ENCODE results near the gene BTD. TPM values are rescaled to one million over a fixed set of nuclear protein-coding genes. Genes with fewer than 3 reads are reported as not detected.

BTD gene, protein sequence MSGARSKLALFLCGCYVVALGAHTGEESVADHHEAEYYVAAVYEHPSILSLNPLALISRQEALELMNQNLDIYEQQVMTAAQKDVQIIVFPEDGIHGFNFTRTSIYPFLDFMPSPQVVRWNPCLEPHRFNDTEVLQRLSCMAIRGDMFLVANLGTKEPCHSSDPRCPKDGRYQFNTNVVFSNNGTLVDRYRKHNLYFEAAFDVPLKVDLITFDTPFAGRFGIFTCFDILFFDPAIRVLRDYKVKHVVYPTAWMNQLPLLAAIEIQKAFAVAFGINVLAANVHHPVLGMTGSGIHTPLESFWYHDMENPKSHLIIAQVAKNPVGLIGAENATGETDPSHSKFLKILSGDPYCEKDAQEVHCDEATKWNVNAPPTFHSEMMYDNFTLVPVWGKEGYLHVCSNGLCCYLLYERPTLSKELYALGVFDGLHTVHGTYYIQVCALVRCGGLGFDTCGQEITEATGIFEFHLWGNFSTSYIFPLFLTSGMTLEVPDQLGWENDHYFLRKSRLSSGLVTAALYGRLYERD
- total RNA-seq: 16.7 TPM

DNA sequence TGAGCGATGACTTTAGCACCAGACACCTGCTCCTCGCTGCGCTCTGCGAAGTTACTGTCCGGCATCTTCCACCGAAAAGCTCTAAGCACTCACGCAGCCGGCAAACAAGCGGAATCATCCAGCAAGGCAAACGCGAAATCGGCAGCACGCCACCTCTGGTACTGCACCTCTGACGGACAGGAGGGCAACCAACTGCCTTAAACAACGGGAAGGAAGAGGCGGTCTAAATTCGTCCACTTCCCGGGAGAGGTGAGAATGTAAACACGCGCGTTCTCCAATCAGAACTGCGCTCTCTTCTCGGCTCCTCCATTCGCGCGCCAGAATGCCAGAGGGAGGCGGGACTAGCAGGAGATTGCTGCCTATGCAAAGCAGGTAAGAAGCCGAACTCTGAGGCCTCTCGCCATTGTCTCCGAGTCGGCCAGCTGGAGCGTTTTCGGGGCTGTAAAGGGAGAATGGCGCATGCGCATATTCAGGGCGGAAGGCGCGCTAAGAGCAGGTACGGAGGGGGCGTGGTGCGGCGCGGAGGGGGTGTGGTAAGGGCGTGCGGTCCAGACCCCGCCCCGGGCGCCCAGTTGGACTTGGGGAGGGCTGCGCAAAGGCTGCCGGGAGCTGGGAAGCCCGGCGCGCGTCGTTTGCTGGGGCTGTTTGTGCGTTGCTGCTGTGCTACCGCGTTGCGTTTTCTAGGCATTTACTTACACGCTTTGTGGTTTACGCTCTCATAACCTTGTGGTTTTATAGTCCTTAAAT lies at the start of gene BTD, which contains the start of gene HACL1:
TSS of gene BTD (plus strand) at position 347 of the 747 bp plus-strand sequence. CDS start 33,695 bp downstream, outside the sequence.
TSS of gene HACL1 (minus strand) at position 171 of the 747 bp plus-strand sequence. CDS start at position 65, 106 bp downstream.
- no peaks in the 10 kb centered on the region for H3K9me3 ChIP-seq (ENCODE audit: low read depth, low read length)
- H3K4me3 ChIP-seq (ENCODE audit: low read length): peak within 1 kb of the TSS; percentile 79
- peaks cover 20% of the 10 kb centered on the region for H3K4me1 ChIP-seq (ENCODE audit: insufficient read depth, low read length)
- H3K27me3 ChIP-seq (ENCODE audit: insufficient read depth, low read length): no peaks in the 10 kb centered on the region

DNA sequence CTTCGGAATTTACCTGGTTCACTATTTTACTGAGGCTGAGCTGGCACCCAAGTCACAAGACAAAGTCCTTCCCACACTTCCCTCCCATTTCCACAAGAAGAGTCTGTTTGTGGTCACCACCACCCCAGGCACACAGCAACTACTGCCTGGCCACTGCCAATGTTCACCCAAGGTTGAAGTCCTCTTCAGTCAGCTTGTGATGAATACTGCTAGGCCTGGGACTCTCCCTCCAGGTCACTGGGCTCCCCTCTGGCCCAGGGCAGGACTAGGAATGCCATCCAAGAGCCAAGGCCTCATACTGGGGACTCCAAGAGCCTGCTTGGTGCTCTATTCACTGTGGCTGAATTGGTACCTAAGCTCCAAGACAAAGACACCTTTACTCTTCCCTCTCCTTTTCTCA lies 49.6 kb upstream of the BTD start:
- Histone ChIP-seq H3K27me3 (ENCODE audit: insufficient read depth, low read length) (no peaks in the 10 kb centered on the region), H3K4me1 (ENCODE audit: insufficient read depth, low read length) (peaks cover 20% of the 10 kb centered on the region), H3K9me3 (ENCODE audit: low read depth, low read length) (no peaks in the 10 kb centered on the region), H3K4me3 (ENCODE audit: low read length) (no peak overlapping the region)

DNA sequence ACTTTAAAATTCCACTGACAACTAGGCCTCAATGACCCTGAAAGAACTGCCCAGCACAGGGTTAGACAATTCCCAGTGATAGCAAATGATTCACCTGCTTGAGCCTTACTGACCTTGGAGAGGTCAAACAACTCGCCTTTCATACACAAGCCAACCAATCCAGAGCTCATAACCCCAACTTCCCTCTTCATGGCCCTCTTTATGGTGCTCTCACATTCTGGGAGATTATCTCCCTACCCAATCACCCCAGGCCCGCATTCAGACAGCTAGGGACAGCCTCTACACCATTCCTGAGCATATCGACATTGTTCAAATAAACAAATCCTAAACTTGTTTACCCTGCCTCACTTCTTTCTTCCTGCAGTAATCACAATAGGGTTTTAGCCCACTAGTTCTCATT lies 47.8 kb upstream of the BTD start:
- peaks cover 30% of the 10 kb centered on the region for H3K4me1 ChIP-seq (ENCODE audit: insufficient read depth, low read length)
- H3K27me3 ChIP-seq (ENCODE audit: insufficient read depth, low read length): no peaks in the 10 kb centered on the region
- no peaks in the 10 kb centered on the region for H3K9me3 ChIP-seq (ENCODE audit: low read depth, low read length)
- H3K4me3 ChIP-seq (ENCODE audit: low read length): no peak overlapping the region

DNA sequence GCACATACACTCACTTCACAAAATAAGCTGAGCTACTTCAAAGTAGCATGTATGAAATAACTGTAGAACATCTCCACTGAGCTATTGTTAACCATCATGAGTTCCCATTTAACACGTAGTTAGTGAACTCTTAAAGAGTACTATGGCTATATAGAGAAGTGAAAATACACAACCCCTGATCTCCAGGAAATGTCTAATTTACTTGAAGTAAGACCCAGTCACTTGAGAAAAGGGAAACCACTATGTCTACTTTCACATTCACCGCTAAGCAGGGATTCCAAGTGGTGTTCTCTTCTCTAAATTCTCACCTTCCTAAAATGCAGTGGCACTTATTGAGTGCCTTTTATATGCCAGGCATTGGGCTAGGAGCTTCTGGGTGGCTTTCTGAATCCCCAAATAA lies 45.0 kb upstream of the BTD start:
- no peaks in the 10 kb centered on the region for H3K9me3 ChIP-seq (ENCODE audit: low read depth, low read length)
- H3K4me1 ChIP-seq (ENCODE audit: insufficient read depth, low read length): peaks cover 30% of the 10 kb centered on the region
- no peak overlapping the region for H3K4me3 ChIP-seq (ENCODE audit: low read length)
- H3K27me3 ChIP-seq (ENCODE audit: insufficient read depth, low read length): no peaks in the 10 kb centered on the region

DNA sequence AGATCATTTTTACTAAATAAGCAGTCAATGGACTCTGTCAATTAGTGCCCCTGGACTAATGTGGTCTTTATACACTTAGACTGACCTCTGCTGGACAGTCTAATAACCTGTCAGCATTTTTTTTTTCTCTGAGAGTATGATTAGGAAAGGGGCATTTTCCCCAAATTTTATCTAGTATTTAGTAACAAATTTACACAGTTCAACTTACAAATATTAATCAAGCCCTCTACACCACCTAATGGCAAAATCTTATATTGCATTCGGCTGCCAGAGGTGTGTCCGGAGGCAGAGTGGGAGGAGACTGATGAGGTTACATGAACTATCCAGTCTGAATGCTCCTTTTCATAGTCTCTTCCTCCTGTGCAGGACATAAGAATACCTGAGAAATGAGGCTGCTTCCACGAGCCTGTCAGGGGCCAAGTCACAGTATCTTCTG lies 44.0 kb upstream of the BTD start:
- H3K4me1 ChIP-seq (ENCODE audit: insufficient read depth, low read length): peaks cover 30% of the 10 kb centered on the region
- H3K4me3 ChIP-seq (ENCODE audit: low read length): no peak overlapping the region
- H3K27me3 ChIP-seq (ENCODE audit: insufficient read depth, low read length): no peaks in the 10 kb centered on the region
- H3K9me3 ChIP-seq (ENCODE audit: low read depth, low read length): no peaks in the 10 kb centered on the region

DNA sequence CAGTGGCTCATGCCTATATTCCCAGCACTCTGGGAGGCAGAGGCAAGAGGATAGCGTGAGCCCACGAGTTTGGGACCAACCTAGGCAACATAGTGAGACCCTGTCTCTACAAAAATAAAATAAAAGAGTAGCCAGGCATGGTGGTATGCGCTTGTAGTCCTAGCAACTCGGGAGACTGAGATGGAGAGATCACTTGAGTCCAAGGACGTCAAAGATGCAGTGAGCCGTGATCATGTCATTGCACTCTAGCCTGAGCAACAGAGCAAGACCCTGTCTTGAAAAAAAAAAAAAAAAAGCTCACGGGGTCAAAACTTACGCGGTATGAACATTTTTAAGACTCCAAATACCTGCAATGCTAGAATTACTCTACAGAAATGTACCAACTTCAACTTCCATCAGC lies 43.0 kb upstream of the BTD start:
- Histone ChIP-seq H3K4me1 (ENCODE audit: insufficient read depth, low read length) (peaks cover 30% of the 10 kb centered on the region), H3K27me3 (ENCODE audit: insufficient read depth, low read length) (no peaks in the 10 kb centered on the region), H3K4me3 (ENCODE audit: low read length) (no peak overlapping the region), H3K9me3 (ENCODE audit: low read depth, low read length) (no peaks in the 10 kb centered on the region)

DNA sequence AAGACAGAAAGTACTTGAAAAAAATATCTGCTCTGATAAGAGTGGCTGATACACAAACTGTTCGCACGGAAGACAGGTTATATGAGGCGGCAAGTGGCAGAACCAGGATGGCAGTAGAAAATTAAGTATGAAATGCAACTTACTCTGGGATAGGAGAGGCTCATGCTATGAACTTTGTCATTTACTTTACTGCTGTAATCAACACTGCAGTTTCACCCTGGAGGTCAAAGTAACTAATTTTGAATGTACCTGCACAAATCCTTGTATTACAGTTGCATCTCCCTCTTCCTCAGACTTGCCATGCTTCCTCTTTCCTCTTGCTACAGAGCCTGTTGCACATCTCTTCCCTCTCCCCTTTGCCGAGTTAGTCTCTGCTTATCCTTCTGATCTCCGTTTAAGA lies 39.0 kb upstream of the BTD start:
- no peak overlapping the region for H3K4me3 ChIP-seq (ENCODE audit: low read length)

DNA sequence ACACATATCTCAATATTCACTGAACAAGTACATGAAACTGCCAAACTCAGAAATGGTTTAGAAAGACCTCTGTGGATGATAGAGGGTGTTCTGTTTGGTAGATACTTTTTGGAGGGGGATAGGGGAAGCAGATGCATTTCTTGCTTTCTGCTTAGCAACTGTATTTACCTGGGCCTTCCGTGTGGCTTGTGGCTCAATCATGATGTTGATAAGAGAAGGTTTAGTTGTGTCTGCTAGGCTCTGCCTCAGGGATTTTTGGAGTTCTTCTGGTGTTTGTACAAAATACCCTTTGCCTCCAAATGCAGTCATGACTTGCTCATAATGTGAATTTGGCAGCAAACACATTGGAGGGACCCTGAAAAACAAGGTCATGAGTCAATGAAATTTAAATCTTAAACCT lies 38.4 kb upstream of the BTD start:
- Histone ChIP-seq H3K9me3 (ENCODE audit: low read depth, low read length) (no peaks in the 10 kb centered on the region), H3K4me1 (ENCODE audit: insufficient read depth, low read length) (no peaks in the 10 kb centered on the region), H3K4me3 (ENCODE audit: low read length) (no peak overlapping the region), H3K27me3 (ENCODE audit: insufficient read depth, low read length) (no peaks in the 10 kb centered on the region)

More for the DNA sequence above, 39.0 kb upstream of the BTD start:
- H3K27me3 ChIP-seq (ENCODE audit: insufficient read depth, low read length): no peaks in the 10 kb centered on the region
- peaks cover 4% of the 10 kb centered on the region for H3K4me1 ChIP-seq (ENCODE audit: insufficient read depth, low read length)
- no peaks in the 10 kb centered on the region for H3K9me3 ChIP-seq (ENCODE audit: low read depth, low read length)

DNA sequence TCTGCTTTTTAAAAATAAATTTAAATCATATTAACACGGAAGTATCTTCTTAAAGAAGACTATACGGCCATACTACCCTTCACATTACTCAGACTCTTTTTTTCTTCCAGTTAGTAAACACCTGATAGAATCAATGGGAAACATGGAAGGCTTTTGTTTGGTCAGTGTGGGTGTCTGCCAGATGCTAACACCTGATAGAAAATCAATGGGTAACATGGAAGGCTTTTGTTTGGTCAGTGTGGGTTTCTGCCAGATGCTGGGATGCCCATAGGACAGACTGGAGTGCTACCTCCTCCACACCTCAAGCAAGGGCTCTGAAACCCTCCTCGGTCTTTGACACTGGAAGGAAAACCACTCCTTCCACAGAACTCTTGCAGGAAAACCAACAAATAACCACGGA lies 29.4 kb upstream of the BTD start:
- Histone ChIP-seq H3K4me1 (ENCODE audit: insufficient read depth, low read length) (peaks cover 2% of the 10 kb centered on the region), H3K9me3 (ENCODE audit: low read depth, low read length) (no peaks in the 10 kb centered on the region), H3K4me3 (ENCODE audit: low read length) (no peak overlapping the region), H3K27me3 (ENCODE audit: insufficient read depth, low read length) (no peaks in the 10 kb centered on the region)

DNA sequence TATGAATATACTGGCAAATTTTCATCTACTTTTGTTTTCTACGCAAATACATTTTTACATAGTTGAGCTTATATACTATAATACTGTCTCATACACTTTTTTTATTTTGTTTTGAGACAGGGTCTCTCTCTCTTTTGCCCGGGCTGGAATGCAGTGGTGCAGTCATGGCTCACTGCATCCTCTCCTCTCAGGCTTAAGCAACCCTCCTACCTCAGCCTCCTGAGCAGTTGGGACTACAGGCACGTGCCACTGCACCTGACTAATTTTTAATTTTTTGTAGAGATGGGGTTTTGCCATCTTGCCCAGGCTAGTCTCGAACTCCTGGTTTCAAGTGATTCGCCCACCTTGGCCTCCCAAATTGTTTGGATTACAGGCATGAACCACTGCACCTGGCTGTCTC lies 26.1 kb upstream of the BTD start:
- H3K4me3 ChIP-seq (ENCODE audit: low read length): no peak overlapping the region
- H3K4me1 ChIP-seq (ENCODE audit: insufficient read depth, low read length): peaks cover 17% of the 10 kb centered on the region
- H3K27me3 ChIP-seq (ENCODE audit: insufficient read depth, low read length): no peaks in the 10 kb centered on the region
- H3K9me3 ChIP-seq (ENCODE audit: low read depth, low read length): no peaks in the 10 kb centered on the region

DNA sequence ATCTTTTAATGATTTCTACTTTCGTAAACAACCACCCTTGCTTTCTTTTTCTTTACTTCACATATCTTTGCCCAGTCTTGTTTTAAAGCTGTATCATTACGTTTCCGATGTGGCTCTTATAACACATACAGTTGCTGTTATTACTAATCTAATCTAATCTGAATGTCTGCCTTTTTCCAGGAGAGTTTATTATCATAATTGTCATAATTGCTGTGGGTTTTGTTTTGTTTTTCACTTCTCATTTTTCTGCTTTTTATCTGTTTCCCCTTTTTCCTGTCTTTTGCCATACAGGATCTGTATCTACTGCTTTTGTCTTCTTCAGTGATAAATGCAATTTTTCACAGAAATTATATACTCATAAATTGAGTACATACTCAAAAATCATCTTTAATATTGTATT lies 25.1 kb upstream of the BTD start:
- Histone ChIP-seq H3K9me3 (ENCODE audit: low read depth, low read length) (no peaks in the 10 kb centered on the region), H3K27me3 (ENCODE audit: insufficient read depth, low read length) (no peaks in the 10 kb centered on the region), H3K4me1 (ENCODE audit: insufficient read depth, low read length) (peaks cover 17% of the 10 kb centered on the region), H3K4me3 (ENCODE audit: low read length) (no peak overlapping the region)

DNA sequence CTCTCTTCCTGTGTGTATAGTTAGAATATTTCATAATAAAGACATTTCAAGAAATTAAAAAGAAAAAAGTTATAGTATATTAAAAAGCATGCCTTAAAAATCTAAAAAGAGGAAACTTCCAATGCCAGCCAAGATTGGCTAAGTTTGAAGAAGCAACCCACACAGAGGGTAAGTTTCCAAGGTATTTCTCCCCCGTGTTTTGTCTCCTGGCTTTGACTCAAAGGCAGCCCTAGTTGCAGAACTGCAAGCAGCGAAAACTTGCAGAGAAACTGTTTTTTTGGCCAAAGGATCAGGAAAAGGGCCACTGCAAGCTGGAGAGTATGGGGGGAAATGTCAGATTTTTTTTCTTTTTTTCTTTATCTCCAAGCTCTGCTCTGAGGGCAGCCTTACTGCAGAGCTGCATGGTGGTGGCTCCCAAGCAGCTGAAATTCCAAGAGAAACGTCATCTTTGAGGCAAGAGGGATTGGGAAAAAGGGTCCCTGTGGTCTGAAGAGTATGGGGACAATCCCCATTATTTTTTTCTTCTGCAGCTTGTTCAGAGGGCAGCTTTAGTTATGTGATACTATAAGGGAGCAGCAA lies 23.2 kb upstream of the BTD start:
- Histone ChIP-seq H3K9me3 (ENCODE audit: low read depth, low read length) (no peaks in the 10 kb centered on the region), H3K4me1 (ENCODE audit: insufficient read depth, low read length) (peaks cover 17% of the 10 kb centered on the region), H3K4me3 (ENCODE audit: low read length) (no peak overlapping the region), H3K27me3 (ENCODE audit: insufficient read depth, low read length) (no peaks in the 10 kb centered on the region)

DNA sequence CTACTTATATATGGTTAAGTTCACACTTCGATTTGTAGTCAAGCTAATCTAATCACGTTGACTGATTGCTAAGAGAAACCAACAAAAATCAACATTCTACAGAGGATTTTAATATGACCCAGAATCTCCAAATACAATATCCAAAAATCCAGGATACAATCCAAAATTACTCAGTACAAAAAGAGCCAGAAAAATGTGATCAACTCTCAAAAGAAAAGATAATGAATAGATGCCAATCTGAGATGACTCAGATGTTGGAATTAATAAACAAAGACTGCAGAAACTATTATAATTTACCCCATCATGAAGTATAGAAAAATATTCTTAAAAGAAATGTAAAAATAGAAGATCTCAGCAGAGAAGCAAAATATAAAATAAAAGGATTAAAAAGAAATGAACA lies 22.5 kb upstream of the BTD start:
- Histone ChIP-seq H3K27me3 (ENCODE audit: insufficient read depth, low read length) (no peaks in the 10 kb centered on the region), H3K4me1 (ENCODE audit: insufficient read depth, low read length) (peaks cover 17% of the 10 kb centered on the region), H3K9me3 (ENCODE audit: low read depth, low read length) (no peaks in the 10 kb centered on the region), H3K4me3 (ENCODE audit: low read length) (no peak overlapping the region)

DNA sequence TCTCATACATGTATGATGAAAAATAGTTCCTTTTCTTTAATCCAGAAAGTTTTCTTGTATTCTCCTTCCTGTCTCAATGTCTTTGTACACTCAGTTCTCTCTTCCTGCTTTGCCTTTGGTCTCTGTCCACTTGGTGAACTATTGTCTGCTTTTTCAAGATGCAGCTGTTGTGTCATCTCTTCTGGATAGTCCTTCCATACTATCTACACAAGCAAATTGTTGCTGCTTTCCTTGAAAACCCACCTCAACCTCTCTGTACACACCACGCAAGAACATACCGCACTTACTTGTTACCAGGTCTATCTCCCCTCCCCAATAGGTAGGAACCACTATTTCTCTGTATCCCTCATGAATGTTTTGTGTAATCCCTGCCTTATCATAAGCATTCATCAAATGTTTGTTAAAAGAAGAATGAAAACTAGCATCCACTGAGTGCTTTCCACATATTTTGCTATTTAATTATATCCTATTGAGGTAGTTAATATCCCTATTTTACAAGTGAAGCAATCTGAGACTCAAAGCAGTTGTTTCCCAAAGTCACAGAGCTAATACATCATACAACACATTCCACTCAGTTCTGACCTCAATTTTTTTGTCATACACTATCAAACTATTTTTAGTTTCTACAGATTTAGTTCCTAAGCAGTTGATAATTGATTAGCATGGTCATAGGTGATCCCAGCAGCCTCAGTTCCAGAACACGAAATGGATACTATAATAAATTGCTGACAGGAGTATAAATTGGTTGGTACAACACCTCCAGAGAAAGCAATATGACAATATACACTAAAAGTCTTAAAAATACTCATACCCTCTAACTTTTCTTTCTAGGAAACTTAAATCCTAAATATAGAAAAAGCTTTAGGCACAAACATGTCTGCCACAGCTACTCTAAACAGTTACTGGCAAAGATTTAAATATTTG lies 19.8 kb upstream of the BTD start:
- Histone ChIP-seq H3K4me3 (ENCODE audit: low read length) (no peak overlapping the region), H3K4me1 (ENCODE audit: insufficient read depth, low read length) (peaks cover 17% of the 10 kb centered on the region), H3K27me3 (ENCODE audit: insufficient read depth, low read length) (no peaks in the 10 kb centered on the region), H3K9me3 (ENCODE audit: low read depth, low read length) (no peaks in the 10 kb centered on the region)

Measured in mononuclear cell (primary cell).